Measurements from ENCODE around the gene ACAT1.

- TF ChIP-seq CTCF (conservative IDR thresholded peaks at IDR 0.05) (no peak), ZFX (IDR thresholded peaks at IDR 0.05) (no peak)
Measured at GRCh38 chr11:108167624-108168023, 46.3 kb downstream of the ACAT1 start.

All from C4-2B (cell line).